HEK293 (cell line): ENCODE measurements around the gene STX5.
"Not testable (repeated sequence)": the region's sequence is repeated elsewhere in the genome, so short reads cannot be mapped to it uniquely, and the experiment has no call there.

Experiments used
- CTCF ChIA-PET: fragments of 350-600 bp; formaldehyde crosslinking; extraction: SDS; loops from one replicate; lab custom pipeline; 2021; ENCODE audit warnings: antibody characterized with exemption; lab: Yijun Ruan, JAX
- POLR2A ChIA-PET: fragments of 300-600 bp; formaldehyde crosslinking; extraction: SDS; loops from one replicate; lab custom pipeline; 2020; ENCODE audit warnings: antibody characterized with exemption, inconsistent platforms; lab: Yijun Ruan, JAX
- H3K27ac ChIP-seq: fragments of 200-500 bp; sonication (Bioruptor generic); 2 replicates; pipeline ENCODE4 v1.5.1; 2014; ENCODE audit warnings: low read depth, low read length, control low read depth, inconsistent platforms; ENCODE audit errors: extremely low read depth
- H3K36me3 ChIP-seq, 2 experiments: fragments of 200-500 bp in 1 of 2; sonication (Bioruptor generic) in 1 of 2; 1 replicate in 1 of 2; 2 replicates in 1 of 2; pipeline ENCODE4 v1.5.1; 2014 to 2017; ENCODE audit warnings: inconsistent platforms in 2 of 2, low read length in 2 of 2; ENCODE audit not compliant: control insufficient read depth in 2 of 2, insufficient read depth in 1 of 2
- H3K4me1 ChIP-seq: fragments of 200-500 bp; sonication (Bioruptor generic); 2 replicates; pipeline ENCODE4 v1.5.1; 2014; ENCODE audit warnings: mild to moderate bottlenecking, low read length, inconsistent platforms; ENCODE audit not compliant: control insufficient read depth, insufficient read depth
- H3K4me3 ChIP-seq: 2 replicates; pipeline ENCODE4 v1.5.1; 2011; ENCODE audit warnings: low read depth, mild to moderate bottlenecking, control low read depth, low read length, moderate library complexity
- H3K9me3 ChIP-seq: fragments of 200-500 bp; sonication (Bioruptor generic); 2 replicates; pipeline ENCODE4 v1.5.1; 2014; ENCODE audit warnings: low read depth, low read length, inconsistent platforms; ENCODE audit not compliant: control insufficient read depth, insufficient read depth
- IKZF3 ChIP-seq: fragments of 450-650 bp; IDR thresholded peaks from 2 replicates; pipeline ENCODE4 v1.5.0; 2018; ENCODE audit warnings: missing biosample characterization, mild to moderate bottlenecking, missing genetic modification characterization, moderate library complexity
- KLF10 ChIP-seq: fragments of 450-650 bp; IDR thresholded peaks from 2 replicates; pipeline ENCODE4 v1.5.1; 2018; ENCODE audit warnings: missing biosample characterization, mild to moderate bottlenecking, missing genetic modification characterization
- MZF1 ChIP-seq: fragments of 450-650 bp; formaldehyde crosslinking; IDR thresholded peaks from 2 replicates; pipeline ENCODE4 v1.5.1; 2017; ENCODE audit warnings: missing biosample characterization, missing genetic modification characterization, borderline replicate concordance
- OSR2 ChIP-seq: fragments of 450-650 bp; formaldehyde crosslinking; IDR thresholded peaks from 2 replicates; pipeline ENCODE4 v1.5.1; 2016; ENCODE audit warnings: missing biosample characterization, missing genetic modification characterization
- SCRT1 ChIP-seq: fragments of 450-650 bp; formaldehyde crosslinking; IDR thresholded peaks from 2 replicates; pipeline ENCODE4 v1.5.1; 2016; ENCODE audit warnings: missing biosample characterization, missing genetic modification characterization, borderline replicate concordance
- YY2 ChIP-seq: fragments of 450-650 bp; formaldehyde crosslinking; IDR thresholded peaks from 2 replicates; pipeline ENCODE4 v1.5.1; 2016; ENCODE audit warnings: missing biosample characterization, missing genetic modification characterization
- ZBTB17 ChIP-seq: fragments of 450-650 bp; formaldehyde crosslinking; IDR thresholded peaks from 2 replicates; pipeline ENCODE4 v1.5.1; 2016; ENCODE audit warnings: missing biosample characterization, missing genetic modification characterization
- ZNF175 ChIP-seq: fragments of 450-650 bp; formaldehyde crosslinking; IDR thresholded peaks from 2 replicates; pipeline ENCODE4 v1.5.1; 2016; ENCODE audit warnings: missing biosample characterization, missing genetic modification characterization
- ZNF23 ChIP-seq: fragments of 450-650 bp; formaldehyde crosslinking; IDR thresholded peaks from 2 replicates; pipeline ENCODE4 v1.5.1; 2016; ENCODE audit warnings: missing biosample characterization, missing genetic modification characterization, borderline replicate concordance
- ZNF335 ChIP-seq: fragments of 450-650 bp; formaldehyde crosslinking; conservative IDR thresholded peaks from 2 replicates; pipeline ENCODE4 v1.5.1; 2016; ENCODE audit warnings: missing biosample characterization, missing genetic modification characterization
- ZNF394 ChIP-seq: fragments of 450-650 bp; formaldehyde crosslinking; IDR thresholded peaks from 2 replicates; pipeline ENCODE4 v1.5.1; 2016; ENCODE audit warnings: missing biosample characterization, missing genetic modification characterization, mild to moderate bottlenecking, moderate library complexity, borderline replicate concordance
- ZNF48 ChIP-seq: fragments of 450-650 bp; formaldehyde crosslinking; IDR thresholded peaks from 2 replicates; pipeline ENCODE4 v1.5.1; 2016; ENCODE audit warnings: missing biosample characterization, missing genetic modification characterization
- ZNF600 ChIP-seq: fragments of 450-650 bp; formaldehyde crosslinking; IDR thresholded peaks from 2 replicates; pipeline ENCODE4 v1.5.1; 2016; ENCODE audit warnings: missing biosample characterization, missing genetic modification characterization
- ZNF610 ChIP-seq: fragments of 450-650 bp; formaldehyde crosslinking; IDR thresholded peaks from 2 replicates; pipeline ENCODE4 v1.5.1; 2016; ENCODE audit warnings: missing biosample characterization, missing genetic modification characterization, borderline replicate concordance
- ZXDB ChIP-seq: fragments of 450-650 bp; formaldehyde crosslinking; IDR thresholded peaks from 2 replicates; pipeline ENCODE4 v1.5.1; 2016; ENCODE audit warnings: missing biosample characterization, missing genetic modification characterization
- TF ChIP-seq, protein P1 (sequence below): fragments of 450-650 bp; formaldehyde crosslinking; IDR thresholded peaks from 2 replicates; pipeline ENCODE4 v1.5.1; 2017; ENCODE audit warnings: missing biosample characterization, missing genetic modification characterization

Gene STX5

DNA sequence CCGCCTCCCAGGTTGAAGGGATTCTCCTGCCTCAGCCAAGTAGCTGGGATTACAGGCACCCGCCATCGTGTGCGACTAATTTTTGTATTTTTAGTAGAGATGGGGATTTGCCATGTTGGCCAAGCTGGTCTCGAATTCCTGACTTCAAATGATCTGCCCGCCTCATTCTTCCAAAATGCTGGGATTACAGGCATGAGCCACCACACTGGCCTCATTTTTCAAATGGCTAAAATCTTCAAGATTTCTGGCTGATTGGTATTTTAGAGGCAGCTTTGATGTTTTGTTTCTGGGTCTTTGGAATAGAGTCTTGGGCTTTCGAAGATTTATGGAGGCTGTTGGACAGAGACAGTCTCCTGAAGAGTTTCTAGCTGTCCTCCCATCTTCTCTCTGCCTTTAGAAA lies 43.0 kb upstream of the STX5 start:
- ChIA-PET CTCF (interaction anchor here (0.7 to 1.7 kb wide), 2 partner anchors 10 to 88 kb away, joined by 3 to 7 read pairs; no protein-coding TSS in a partner anchor), POLR2A (interaction anchor here (0.7 to 1.3 kb wide), 7 partner anchors 10 to 283 kb away, joined by 3 to 4 read pairs (median 3); partner anchors contain the start of gene TUT1)
- no peak overlapping the region for H3K4me3 ChIP-seq

DNA sequence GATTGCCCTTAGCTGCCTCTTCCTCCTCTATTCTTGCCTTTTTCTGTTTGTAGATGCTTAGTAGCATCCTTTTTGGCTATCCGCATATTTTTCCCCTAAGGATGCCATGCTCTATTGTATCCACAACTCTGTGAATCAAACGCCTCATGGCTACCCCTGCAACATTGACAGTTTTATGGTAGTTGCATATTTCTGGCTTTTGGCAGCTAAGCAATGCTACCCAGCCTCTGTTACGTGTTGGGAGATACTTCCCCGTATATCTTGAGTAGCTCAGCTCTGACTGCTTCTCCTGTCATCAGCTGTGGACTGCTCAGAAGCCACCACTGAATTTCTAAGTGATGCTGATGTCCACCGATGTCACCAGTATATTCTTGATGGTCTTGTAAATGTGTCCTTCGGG lies 33.8 kb upstream of the STX5 start:
- CTCF ChIA-PET = interaction anchor here (0.6 to 5.2 kb wide), 6 partner anchors 10 to 474 kb away, joined by 3 to 21 read pairs (median 3); no protein-coding TSS in a partner anchor
- peaks cover 0 to 31% of the 10 kb centered on the region in 2 experiments; a peak in 2 of 3 replicates for H3K36me3 ChIP-seq
- H3K4me1 ChIP-seq = no peaks in the 10 kb centered on the region
- H3K9me3 ChIP-seq = no peaks in the 10 kb centered on the region
- TF ChIP-seq MZF1 (tag by site-specific recombination) (no peak), IKZF3 (no peak)
- no peak overlapping the region for H3K27ac ChIP-seq
- POLR2A ChIA-PET = interaction anchor here (0.6 to 6.2 kb wide), 8 partner anchors 10 to 273 kb away, joined by 3 to 61 read pairs (median 5); partner anchors contain the start of genes LBHD1, SLC3A2 and WDR74
- no peak overlapping the region for H3K4me3 ChIP-seq

More for the DNA sequence above, 43.0 kb upstream of the STX5 start:
- Histone ChIP-seq H3K4me1 (no peaks in the 10 kb centered on the region), H3K27ac (no peak overlapping the region), H3K36me3 (peaks cover 5 to 62% of the 10 kb centered on the region in 2 experiments; a peak in 2 of 3 replicates), H3K9me3 (no peaks in the 10 kb centered on the region)
- TF ChIP-seq ZNF175 (tag by site-specific recombination) = no peak
- no peak for TF ChIP-seq SCRT1 (tag by site-specific recombination)
- no peak for TF ChIP-seq ZNF610 (tag by site-specific recombination)

DNA sequence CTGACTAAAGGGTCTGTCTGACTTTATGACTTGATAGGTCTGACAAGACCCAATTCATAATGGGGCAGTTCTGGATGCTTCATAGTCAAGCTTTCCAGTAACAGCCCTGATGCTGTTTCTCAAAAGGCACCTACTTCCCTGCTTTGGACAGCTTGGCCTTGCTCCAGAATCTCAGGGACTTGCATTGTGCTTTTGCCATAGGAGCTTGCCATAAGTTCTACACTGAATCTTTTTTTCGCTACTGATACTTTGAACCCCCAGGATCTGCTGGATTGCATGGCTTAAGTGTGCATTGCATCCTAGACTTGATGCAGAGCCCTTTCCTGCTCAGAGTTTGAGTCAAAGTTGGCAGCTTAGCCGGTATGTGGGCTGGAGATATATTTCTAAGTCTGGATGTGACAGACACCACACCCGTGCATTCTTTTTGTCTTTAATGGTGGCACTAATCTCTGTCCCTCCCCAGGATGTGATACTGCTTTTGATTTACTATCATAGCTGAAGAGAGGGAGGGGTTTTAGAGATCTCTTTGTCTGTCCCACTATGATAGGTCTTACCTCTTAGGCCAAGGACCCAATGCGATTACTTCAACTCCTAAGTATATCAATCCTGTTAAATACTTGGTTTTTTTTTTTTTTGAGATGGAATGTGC lies 32.0 kb upstream of the STX5 start:
- peaks cover 0 to 31% of the 10 kb centered on the region in 2 experiments; a peak in 2 of 3 replicates for H3K36me3 ChIP-seq
- H3K9me3 ChIP-seq = no peaks in the 10 kb centered on the region
- no peaks in the 10 kb centered on the region for H3K4me1 ChIP-seq
- no peak overlapping the region for H3K4me3 ChIP-seq
- H3K27ac ChIP-seq = no peak overlapping the region
- TF ChIP-seq YY2 (tag by site-specific recombination) (no peak), ZXDB (tag by site-specific recombination) (no peak), KLF10 (tag by site-specific recombination) (no peak), ZNF48 (tag by site-specific recombination) (no peak), ZNF23 (tag by site-specific recombination) (no peak)
- TF ChIP-seq, protein P1, sequence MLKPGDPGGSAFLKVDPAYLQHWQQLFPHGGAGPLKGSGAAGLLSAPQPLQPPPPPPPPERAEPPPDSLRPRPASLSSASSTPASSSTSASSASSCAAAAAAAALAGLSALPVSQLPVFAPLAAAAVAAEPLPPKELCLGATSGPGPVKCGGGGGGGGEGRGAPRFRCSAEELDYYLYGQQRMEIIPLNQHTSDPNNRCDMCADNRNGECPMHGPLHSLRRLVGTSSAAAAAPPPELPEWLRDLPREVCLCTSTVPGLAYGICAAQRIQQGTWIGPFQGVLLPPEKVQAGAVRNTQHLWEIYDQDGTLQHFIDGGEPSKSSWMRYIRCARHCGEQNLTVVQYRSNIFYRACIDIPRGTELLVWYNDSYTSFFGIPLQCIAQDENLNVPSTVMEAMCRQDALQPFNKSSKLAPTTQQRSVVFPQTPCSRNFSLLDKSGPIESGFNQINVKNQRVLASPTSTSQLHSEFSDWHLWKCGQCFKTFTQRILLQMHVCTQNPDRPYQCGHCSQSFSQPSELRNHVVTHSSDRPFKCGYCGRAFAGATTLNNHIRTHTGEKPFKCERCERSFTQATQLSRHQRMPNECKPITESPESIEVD (tag by site-specific recombination) = no peak
- TF ChIP-seq, all 188 proteins: peak for 0
- ChIA-PET CTCF (interaction anchor here (0.8 to 5.2 kb wide), 11 partner anchors 8 to 473 kb away, joined by 3 to 21 read pairs (median 5); partner anchors contain the start of genes SLC3A2 and ZBTB3), POLR2A (interaction anchor here (0.7 to 6.2 kb wide), 6 partner anchors 8 to 175 kb away, joined by 3 to 61 read pairs (median 5); partner anchors contain the start of genes SLC3A2 and WDR74)

DNA sequence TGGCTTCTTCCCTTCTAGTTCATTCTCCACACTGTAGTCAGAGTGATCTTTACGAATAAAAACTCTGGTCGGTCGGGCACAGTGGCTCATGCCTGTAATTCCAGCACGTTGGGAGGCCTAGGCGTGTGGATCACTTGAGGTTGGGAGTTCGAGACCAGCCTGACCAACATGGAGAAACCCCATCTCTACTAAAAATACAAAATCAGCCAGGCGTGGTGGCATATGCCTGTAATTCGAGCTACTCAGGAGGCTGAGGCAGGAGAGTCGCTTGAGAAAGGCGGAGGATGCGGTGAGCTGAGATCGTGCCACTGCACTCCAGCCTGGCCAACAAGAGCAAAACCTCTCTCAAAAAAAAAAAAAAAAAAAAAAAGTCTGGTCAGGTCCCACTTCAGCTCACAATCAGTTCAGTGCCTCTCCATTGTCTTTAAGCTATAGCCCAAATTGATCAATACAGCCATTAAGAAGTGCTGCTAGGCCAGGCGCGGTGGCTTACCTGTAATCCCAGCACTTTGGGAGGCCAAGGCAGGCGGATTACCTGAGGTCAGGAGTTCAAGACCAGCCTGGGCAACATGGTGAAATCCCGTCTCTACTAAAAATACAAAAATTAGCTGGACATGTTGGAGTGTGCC lies 29.8 kb upstream of the STX5 start:
- H3K36me3 ChIP-seq = peaks cover 0 to 27% of the 10 kb centered on the region in 2 experiments; a peak in 1 of 3 replicates
- not testable (repeated sequence) for H3K9me3 ChIP-seq, H3K4me1 ChIP-seq, H3K4me3 ChIP-seq
- TF ChIP-seq ZNF394 (tag by site-specific recombination) (0 out of 2 replicates have a peak, but pooled peaks have one; percentile 56), ZNF600 (tag by site-specific recombination) (peak; percentile 71), OSR2 (tag by site-specific recombination) (0 out of 2 replicates have a peak, but pooled peaks have one; percentile 26), ZNF335 (tag by site-specific recombination) (peak; percentile 18; the same call in 1 of the 2 replicates), ZBTB17 (tag by site-specific recombination) (peak; percentile 68)
- CTCF ChIA-PET = interaction anchor here (0.5 to 5.2 kb wide), 10 partner anchors 15 to 301 kb away, joined by 3 to 21 read pairs (median 4); partner anchors contain the start of gene ZBTB3
- POLR2A ChIA-PET = interaction anchor here (0.6 to 6.2 kb wide), 13 partner anchors 11 to 437 kb away, joined by 3 to 61 read pairs (median 5); partner anchors contain the start of genes C11orf98, CSKMT, HNRNPUL2 and NXF1
- H3K27ac ChIP-seq = peak overlapping the region; percentile 45; the same call in 1 of the 2 replicates
